ENCODE results near the gene NFAM1.

Gene NFAM1

GRCh38 chr22:42434748-42435425, 2.7 kb upstream of the NFAM1 start:
- no peak for DNase-seq (ENCODE audit: low spot score)
- in situ Hi-C loops (cut with MboI; ENCODE audit: low pct_unique_long_range_greater_than_20kb, low sequenced_read_pairs, unreplicated experiment): loop anchor here (10.0 to 25.0 kb wide), 2 partner anchors 260 to 473 kb away; partner anchors contain the start of genes SEPTIN3 and SMIM45
- no peak for TF ChIP-seq CTCF (IDR thresholded peaks at IDR 0.05; ENCODE audit: extremely low read depth, insufficient read depth, missing control alignments)

- in situ Hi-C loops (cut with MboI; ENCODE audit: low pct_unique_long_range_greater_than_20kb, low sequenced_read_pairs, unreplicated experiment): loop anchor here (10.0 to 25.0 kb wide), 2 partner anchors 259 to 472 kb away; partner anchors contain the start of genes SEPTIN3 and SMIM45
- DNase-seq (ENCODE audit: low spot score): no peak
Observed at GRCh38 chr22:42433754-42434682, 1.8 kb upstream of the NFAM1 start.

DNA sequence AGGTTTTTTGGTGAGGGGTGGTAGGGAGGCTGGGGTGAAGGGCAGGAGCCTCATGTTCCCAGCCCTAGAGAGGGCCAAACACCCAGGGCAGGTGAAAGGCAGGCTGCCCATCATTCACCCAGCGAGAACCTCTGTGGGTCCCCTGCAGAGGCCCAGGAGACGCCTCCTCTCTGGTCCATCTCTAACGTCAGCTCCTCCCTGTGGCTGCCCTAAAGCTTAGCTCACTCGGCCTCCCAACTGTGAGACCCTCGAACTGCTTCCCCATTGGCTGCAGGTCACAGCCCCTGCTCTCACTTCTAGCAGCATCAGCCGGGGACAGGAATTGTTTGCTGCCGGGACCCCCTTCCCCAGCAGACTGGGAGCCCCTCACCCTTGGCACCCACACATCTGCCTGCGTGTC, 615 bp upstream of the NFAM1 start:
- no peak for TF ChIP-seq CTCF (IDR thresholded peaks at IDR 0.05; ENCODE audit: extremely low read depth, insufficient read depth, missing control alignments)
- DNase-seq (ENCODE audit: low spot score): no peak
- in situ Hi-C loops (cut with MboI; ENCODE audit: low pct_unique_long_range_greater_than_20kb, low sequenced_read_pairs, unreplicated experiment): loop anchor here (10.0 to 25.0 kb wide), 2 partner anchors 258 to 471 kb away; partner anchors contain the start of genes SEPTIN3 and SMIM45

More at GRCh38 chr22:42433754-42434682, 1.8 kb upstream of the NFAM1 start:
- no peak for TF ChIP-seq CTCF (IDR thresholded peaks at IDR 0.05; ENCODE audit: extremely low read depth, insufficient read depth, missing control alignments)

- no peak for TF ChIP-seq CTCF (IDR thresholded peaks at IDR 0.05; ENCODE audit: extremely low read depth, insufficient read depth, missing control alignments)
- in situ Hi-C loops (cut with MboI; ENCODE audit: low pct_unique_long_range_greater_than_20kb, low sequenced_read_pairs, unreplicated experiment): loop anchor here (10.0 to 25.0 kb wide), 2 partner anchors 257 to 469 kb away; partner anchors contain the start of genes SEPTIN3 and SMIM45
- no peak for DNase-seq (ENCODE audit: low spot score)
Observed at GRCh38 chr22:42431401-42432019, 693 bp downstream of the NFAM1 start.

- DNase-seq (ENCODE audit: low spot score): no peak
- TF ChIP-seq CTCF (IDR thresholded peaks at IDR 0.05; ENCODE audit: extremely low read depth, insufficient read depth, missing control alignments): no peak
- in situ Hi-C loops (cut with MboI; ENCODE audit: low pct_unique_long_range_greater_than_20kb, low sequenced_read_pairs, unreplicated experiment): loop anchor here (10.0 to 25.0 kb wide), 2 partner anchors 256 to 468 kb away; partner anchors contain the start of genes SEPTIN3 and SMIM45
Observed at GRCh38 chr22:42430528-42431125, 1.6 kb downstream of the NFAM1 start.
